Measurements from ENCODE around the gene CAPN9.
"Not testable (repeated sequence)": the region's sequence is repeated elsewhere in the genome, so short reads cannot be mapped to it uniquely, and the experiment has no call there.

The CAPN9 gene

DNA sequence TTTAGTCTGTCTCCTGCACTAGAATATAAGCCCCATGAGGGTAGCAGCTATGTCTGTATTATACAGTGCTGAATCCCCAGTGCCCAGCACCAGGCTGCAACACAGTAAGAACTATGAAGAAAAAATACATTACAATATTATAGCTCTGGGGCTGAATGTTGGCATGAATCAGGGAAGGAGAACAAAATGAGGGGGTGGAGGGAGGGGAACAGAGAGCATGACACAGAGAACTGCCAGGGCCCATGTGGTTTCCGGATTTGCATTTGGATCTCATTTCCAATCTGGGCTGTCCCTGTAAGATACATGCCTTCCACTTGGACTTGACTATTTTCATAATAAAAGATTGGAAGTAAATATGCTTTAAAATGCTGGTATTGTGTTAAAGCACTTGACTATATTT is 85.3 kb downstream of the CAPN9 start:
- Histone ChIP-seq H3K27me3 (ENCODE audit: control insufficient read depth, insufficient read depth, low read length, poor library complexity, severe bottlenecking) (no peaks in the 10 kb centered on the region), H3K4me3 (ENCODE audit: insufficient read depth, low read depth, low read length) (no peak overlapping the region), H3K36me3 (ENCODE audit: control insufficient read depth, insufficient read depth, low read length) (no peaks in the 10 kb centered on the region), H3K4me1 (ENCODE audit: control insufficient read depth, insufficient read depth, low read length) (peaks cover 3% of the 10 kb centered on the region), H3K9me3 (ENCODE audit: control insufficient read depth, low read length) (no peaks in the 10 kb centered on the region), H3K27ac (ENCODE audit: insufficient read depth, low read depth, low read length, poor library complexity, severe bottlenecking) (no peak overlapping the region)
- 94 to 100% methylated on average over 1 of the region's 1 CpG for WGBS, 2 experiments

DNA sequence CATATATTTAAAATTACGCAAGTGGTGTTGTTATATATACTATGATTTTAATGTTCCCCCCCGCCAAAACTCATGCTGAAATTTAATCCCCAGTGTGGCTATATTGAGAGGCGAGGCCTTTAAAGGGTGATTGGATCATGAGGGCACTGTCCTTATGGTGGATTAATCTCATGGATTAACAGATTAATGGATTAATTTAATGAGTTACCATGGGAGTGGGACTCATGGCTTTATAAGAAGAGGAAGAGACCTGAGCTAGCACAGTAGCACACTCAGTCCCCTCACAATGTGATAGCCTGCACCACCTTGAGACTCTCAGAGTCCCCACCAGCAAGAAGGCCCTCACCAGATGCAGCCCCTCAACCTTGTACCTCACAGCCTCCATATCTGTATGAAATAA is 86.3 kb downstream of the CAPN9 start:
- 94 to 96% methylated on average over 1 to 2 of the region's 3 CpGs for WGBS, 2 experiments
- no peaks in the 10 kb centered on the region for H3K9me3 ChIP-seq (ENCODE audit: control insufficient read depth, low read length)
- peaks cover 2% of the 10 kb centered on the region for H3K36me3 ChIP-seq (ENCODE audit: control insufficient read depth, insufficient read depth, low read length)
- H3K4me3 ChIP-seq (ENCODE audit: insufficient read depth, low read depth, low read length): no peak overlapping the region
- H3K27me3 ChIP-seq (ENCODE audit: control insufficient read depth, insufficient read depth, low read length, poor library complexity, severe bottlenecking): no peaks in the 10 kb centered on the region
- no peaks in the 10 kb centered on the region for H3K4me1 ChIP-seq (ENCODE audit: control insufficient read depth, insufficient read depth, low read length)
- no peak overlapping the region for H3K27ac ChIP-seq (ENCODE audit: insufficient read depth, low read depth, low read length, poor library complexity, severe bottlenecking)

DNA sequence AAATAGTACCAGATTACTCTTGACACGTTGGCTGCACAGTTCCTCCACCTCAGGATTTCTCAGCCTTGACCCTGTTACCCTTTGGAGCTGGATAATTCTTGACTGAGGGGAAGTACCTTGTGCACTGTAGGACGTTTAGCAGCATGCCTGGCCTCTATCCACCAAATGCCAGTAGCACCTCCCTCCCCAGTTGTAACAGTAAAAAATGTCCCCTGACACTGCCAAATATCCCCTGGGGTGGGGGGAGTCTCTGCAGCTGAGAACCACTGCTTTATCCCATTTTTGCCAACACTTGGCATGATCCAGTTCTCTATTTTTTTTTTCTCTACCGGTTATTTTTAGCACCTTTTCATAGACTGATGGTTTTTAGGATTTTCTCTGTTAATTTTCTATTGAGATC is 87.1 kb downstream of the CAPN9 start:
- 86 to 89% methylated on average over 2 to 3 of the region's 3 CpGs for WGBS, 2 experiments
- no peaks in the 10 kb centered on the region for H3K4me1 ChIP-seq (ENCODE audit: control insufficient read depth, insufficient read depth, low read length)
- H3K27ac ChIP-seq (ENCODE audit: insufficient read depth, low read depth, low read length, poor library complexity, severe bottlenecking): no peak overlapping the region
- H3K4me3 ChIP-seq (ENCODE audit: insufficient read depth, low read depth, low read length): no peak overlapping the region
- no peaks in the 10 kb centered on the region for H3K9me3 ChIP-seq (ENCODE audit: control insufficient read depth, low read length)
- H3K36me3 ChIP-seq (ENCODE audit: control insufficient read depth, insufficient read depth, low read length): peaks cover 6% of the 10 kb centered on the region
- H3K27me3 ChIP-seq (ENCODE audit: control insufficient read depth, insufficient read depth, low read length, poor library complexity, severe bottlenecking): no peaks in the 10 kb centered on the region

DNA sequence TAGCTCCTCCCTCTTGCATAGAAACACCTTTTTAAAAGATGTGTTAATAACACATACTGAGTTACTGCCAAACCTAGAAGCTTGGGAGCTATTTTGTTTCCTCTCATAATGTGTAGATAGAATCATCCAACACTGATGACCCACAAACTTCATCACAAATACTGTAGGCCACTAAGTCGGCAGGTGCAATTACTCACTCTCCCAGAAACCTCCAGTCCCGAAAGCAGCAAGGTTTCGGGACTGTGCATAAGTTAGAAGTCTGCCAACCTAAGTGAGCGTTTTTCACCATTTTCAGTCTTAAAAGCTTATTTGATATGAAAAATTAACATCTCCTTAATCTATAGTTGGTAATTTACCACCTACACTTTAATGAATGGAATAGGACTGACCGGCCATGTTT is 89.2 kb downstream of the CAPN9 start:
- Histone ChIP-seq H3K27ac (ENCODE audit: insufficient read depth, low read depth, low read length, poor library complexity, severe bottlenecking) (no peak overlapping the region), H3K27me3 (ENCODE audit: control insufficient read depth, insufficient read depth, low read length, poor library complexity, severe bottlenecking) (no peaks in the 10 kb centered on the region), H3K4me3 (ENCODE audit: insufficient read depth, low read depth, low read length) (no peak overlapping the region), H3K36me3 (ENCODE audit: control insufficient read depth, insufficient read depth, low read length) (peaks cover 11% of the 10 kb centered on the region), H3K9me3 (ENCODE audit: control insufficient read depth, low read length) (no peaks in the 10 kb centered on the region), H3K4me1 (ENCODE audit: control insufficient read depth, insufficient read depth, low read length) (no peaks in the 10 kb centered on the region)
- 94 to 96% methylated on average over 4 of the region's 5 CpGs for WGBS, 2 experiments

DNA sequence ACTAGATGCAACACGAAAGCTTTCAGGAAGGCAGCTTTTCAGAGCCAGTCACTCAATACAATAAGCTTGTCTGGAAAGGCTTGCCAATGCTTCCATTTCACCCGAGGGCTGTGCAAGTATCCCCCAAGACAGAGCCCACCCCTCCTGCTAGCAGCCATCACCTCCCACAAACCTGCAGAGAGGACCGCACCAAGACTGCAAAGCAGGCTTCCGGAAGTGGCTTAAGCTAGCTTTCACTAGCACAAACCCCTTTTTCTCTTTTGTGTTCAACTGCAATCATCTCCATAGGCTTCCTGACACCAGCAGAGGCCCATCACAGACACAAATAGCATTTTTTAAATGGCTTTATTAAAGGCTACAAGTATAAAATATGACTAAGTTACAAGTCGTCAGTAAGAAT is 89.6 kb downstream of the CAPN9 start:
- Histone ChIP-seq H3K4me3 (ENCODE audit: insufficient read depth, low read depth, low read length) (no peak overlapping the region), H3K27ac (ENCODE audit: insufficient read depth, low read depth, low read length, poor library complexity, severe bottlenecking) (no peak overlapping the region), H3K36me3 (ENCODE audit: control insufficient read depth, insufficient read depth, low read length) (peaks cover 11% of the 10 kb centered on the region), H3K27me3 (ENCODE audit: control insufficient read depth, insufficient read depth, low read length, poor library complexity, severe bottlenecking) (no peaks in the 10 kb centered on the region), H3K9me3 (ENCODE audit: control insufficient read depth, low read length) (no peaks in the 10 kb centered on the region), H3K4me1 (ENCODE audit: control insufficient read depth, insufficient read depth, low read length) (no peaks in the 10 kb centered on the region)
- 71 to 80% methylated on average over 5 of the region's 5 CpGs for WGBS, 2 experiments

DNA sequence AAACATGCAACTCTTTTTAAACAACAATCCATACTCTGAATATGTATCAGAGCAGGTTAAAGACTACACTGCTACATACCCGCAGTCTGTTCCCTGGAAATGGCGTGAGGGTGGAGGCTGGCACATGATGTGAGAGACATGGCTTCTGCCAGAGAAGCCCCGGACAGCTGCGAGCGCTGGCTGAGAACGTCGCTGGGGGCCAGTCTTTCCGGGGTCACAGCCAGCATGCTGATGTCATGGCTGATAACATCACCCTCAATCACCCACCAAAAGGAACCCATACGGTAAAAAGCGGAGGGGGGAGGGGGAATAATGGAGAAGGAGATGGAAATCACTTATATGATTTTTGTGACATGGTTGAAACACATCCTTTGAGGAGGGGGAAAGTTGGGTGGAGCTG is 92.0 kb downstream of the CAPN9 start:
- WGBS, 2 experiments: 97 to 98% methylated on average over 10 of the region's 10 CpGs
- Histone ChIP-seq H3K9me3 (ENCODE audit: control insufficient read depth, low read length) (no peaks in the 10 kb centered on the region), H3K27me3 (ENCODE audit: control insufficient read depth, insufficient read depth, low read length, poor library complexity, severe bottlenecking) (no peaks in the 10 kb centered on the region), H3K4me3 (ENCODE audit: insufficient read depth, low read depth, low read length) (no peak overlapping the region), H3K36me3 (ENCODE audit: control insufficient read depth, insufficient read depth, low read length) (peaks cover 24% of the 10 kb centered on the region), H3K4me1 (ENCODE audit: control insufficient read depth, insufficient read depth, low read length) (no peaks in the 10 kb centered on the region), H3K27ac (ENCODE audit: insufficient read depth, low read depth, low read length, poor library complexity, severe bottlenecking) (no peak overlapping the region)

DNA sequence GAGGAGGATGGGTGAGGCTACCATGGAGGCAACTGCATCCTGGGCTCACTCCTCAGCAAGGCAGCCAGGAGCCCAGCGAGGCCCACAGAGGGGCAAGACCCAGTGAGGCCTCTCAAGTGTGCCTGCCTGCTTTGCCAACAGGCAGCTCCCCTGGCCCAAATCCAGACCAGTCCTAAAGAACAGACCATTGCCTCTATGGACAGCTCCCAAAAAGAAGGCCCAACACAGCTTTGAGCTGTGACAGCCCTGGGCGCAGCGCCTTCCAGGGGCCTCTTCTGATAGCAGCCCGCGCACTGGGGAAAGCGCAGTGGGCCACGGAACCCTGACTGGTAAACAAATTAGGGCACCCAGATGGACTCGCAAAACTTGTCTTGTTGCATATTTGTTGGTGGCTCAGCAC is 95.6 kb downstream of the CAPN9 start:
- H3K4me3 ChIP-seq (ENCODE audit: insufficient read depth, low read depth, low read length): no peak overlapping the region
- WGBS, 2 experiments: 96 to 97% methylated on average over 8 of the region's 8 CpGs

DNA sequence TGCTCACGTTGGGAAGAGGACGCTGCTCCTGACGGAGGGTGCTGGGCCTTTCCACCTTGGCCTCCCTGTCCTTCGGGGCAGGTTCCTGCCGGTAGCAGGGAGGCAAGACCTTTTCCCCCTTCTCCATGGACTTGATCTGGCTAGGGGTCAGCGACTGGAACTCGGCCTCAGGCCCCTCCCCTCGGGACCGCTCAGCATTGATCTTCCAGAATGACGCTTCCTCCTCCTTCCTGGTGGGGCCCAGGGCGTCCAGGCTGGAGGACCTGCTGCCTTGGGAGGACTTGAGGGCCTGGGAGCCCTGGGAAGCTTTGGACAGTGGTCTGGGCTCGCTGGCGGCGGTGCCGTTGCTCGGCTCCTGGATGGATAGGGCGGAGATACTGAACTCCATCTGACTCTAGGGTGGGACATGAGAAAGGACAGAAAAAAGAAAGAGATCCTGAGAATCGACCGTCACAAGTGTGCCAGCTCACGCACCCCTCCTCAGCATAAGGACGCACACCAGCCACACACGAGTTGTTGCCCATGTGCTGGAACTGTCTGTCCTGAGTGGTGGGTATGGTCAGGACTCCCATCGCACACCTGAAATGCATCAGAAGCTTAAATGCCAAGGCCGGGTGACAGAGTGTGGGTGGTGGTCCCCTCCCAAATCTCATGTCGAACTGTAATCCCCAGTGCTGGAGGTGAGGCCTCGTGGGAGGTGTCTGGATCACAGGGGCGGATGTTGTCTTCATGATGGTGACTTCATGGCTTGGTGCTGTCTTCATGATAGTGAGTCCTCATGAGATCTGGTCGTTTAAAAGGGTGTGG is 96.5 kb downstream of the CAPN9 start:
- no peaks in the 10 kb centered on the region for H3K9me3 ChIP-seq (ENCODE audit: control insufficient read depth, low read length)
- no peak overlapping the region for H3K27ac ChIP-seq (ENCODE audit: insufficient read depth, low read depth, low read length, poor library complexity, severe bottlenecking)
- WGBS, 2 experiments: 95 to 97% methylated on average over 28 of the region's 28 CpGs
- no peaks in the 10 kb centered on the region for H3K4me1 ChIP-seq (ENCODE audit: control insufficient read depth, insufficient read depth, low read length)
- peaks cover 26% of the 10 kb centered on the region for H3K36me3 ChIP-seq (ENCODE audit: control insufficient read depth, insufficient read depth, low read length)
- H3K4me3 ChIP-seq (ENCODE audit: insufficient read depth, low read depth, low read length): no peak overlapping the region
- no peaks in the 10 kb centered on the region for H3K27me3 ChIP-seq (ENCODE audit: control insufficient read depth, insufficient read depth, low read length, poor library complexity, severe bottlenecking)

More for the DNA sequence above, 95.6 kb downstream of the CAPN9 start:
- Histone ChIP-seq H3K27ac (ENCODE audit: insufficient read depth, low read depth, low read length, poor library complexity, severe bottlenecking) (no peak overlapping the region), H3K36me3 (ENCODE audit: control insufficient read depth, insufficient read depth, low read length) (peaks cover 30% of the 10 kb centered on the region), H3K27me3 (ENCODE audit: control insufficient read depth, insufficient read depth, low read length, poor library complexity, severe bottlenecking) (no peaks in the 10 kb centered on the region), H3K4me1 (ENCODE audit: control insufficient read depth, insufficient read depth, low read length) (no peaks in the 10 kb centered on the region), H3K9me3 (ENCODE audit: control insufficient read depth, low read length) (no peaks in the 10 kb centered on the region)

DNA sequence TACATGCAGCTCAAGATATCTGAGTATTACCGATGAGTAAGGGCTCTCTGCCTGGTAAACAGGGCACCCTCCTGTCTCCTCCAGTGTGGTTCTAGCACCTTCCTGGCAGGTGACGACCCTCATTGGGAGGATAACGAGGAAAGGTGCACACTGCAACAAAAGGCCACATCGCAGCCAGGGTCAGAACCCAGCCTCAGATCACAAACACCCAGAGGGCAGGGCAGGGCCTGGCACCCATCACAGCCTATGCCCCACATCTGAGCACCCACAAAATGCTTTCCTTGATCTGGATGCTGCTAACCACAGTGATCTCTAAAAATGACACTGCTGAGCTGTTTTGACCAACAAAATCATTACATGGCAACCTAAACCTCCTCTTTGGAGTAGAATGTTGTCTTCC is 97.4 kb downstream of the CAPN9 start:
- no peak overlapping the region for H3K27ac ChIP-seq (ENCODE audit: insufficient read depth, low read depth, low read length, poor library complexity, severe bottlenecking)
- H3K36me3 ChIP-seq (ENCODE audit: control insufficient read depth, insufficient read depth, low read length): peaks cover 24% of the 10 kb centered on the region
- H3K9me3 ChIP-seq (ENCODE audit: control insufficient read depth, low read length): no peaks in the 10 kb centered on the region
- no peak overlapping the region for H3K4me3 ChIP-seq (ENCODE audit: insufficient read depth, low read depth, low read length)
- no peaks in the 10 kb centered on the region for H3K27me3 ChIP-seq (ENCODE audit: control insufficient read depth, insufficient read depth, low read length, poor library complexity, severe bottlenecking)
- H3K4me1 ChIP-seq (ENCODE audit: control insufficient read depth, insufficient read depth, low read length): no peaks in the 10 kb centered on the region
- 94 to 95% methylated on average over 4 of the region's 4 CpGs for WGBS, 2 experiments

DNA sequence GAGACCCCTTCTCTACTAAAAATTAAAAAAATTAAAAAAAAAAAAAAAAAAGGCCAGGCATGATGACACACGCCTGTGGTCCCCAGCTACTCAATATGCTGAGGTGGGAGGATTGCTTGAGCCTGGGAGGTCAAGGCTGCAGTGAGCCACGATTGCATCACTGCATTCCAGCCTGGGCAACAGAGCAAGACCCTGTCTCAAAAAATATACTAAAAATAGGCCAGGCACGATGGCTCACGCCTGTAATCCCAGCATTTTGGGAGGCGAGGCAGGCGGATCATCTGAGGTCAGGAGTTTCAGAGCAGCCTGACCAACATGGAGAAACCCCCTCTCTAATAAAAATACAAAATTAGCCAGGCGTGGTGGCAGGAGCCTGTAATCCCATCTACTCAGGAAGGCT is 98.0 kb downstream of the CAPN9 start:
- H3K4me3 ChIP-seq (ENCODE audit: insufficient read depth, low read depth, low read length); H3K9me3 ChIP-seq (ENCODE audit: control insufficient read depth, low read length); H3K27ac ChIP-seq (ENCODE audit: insufficient read depth, low read depth, low read length, poor library complexity, severe bottlenecking); H3K4me1 ChIP-seq (ENCODE audit: control insufficient read depth, insufficient read depth, low read length); H3K27me3 ChIP-seq (ENCODE audit: control insufficient read depth, insufficient read depth, low read length, poor library complexity, severe bottlenecking): not testable (repeated sequence)
- H3K36me3 ChIP-seq (ENCODE audit: control insufficient read depth, insufficient read depth, low read length): peaks cover 24% of the 10 kb centered on the region
- WGBS, 2 experiments: 90 to 93% methylated on average over 7 of the region's 7 CpGs
